Progenitor cell of endocrine pancreas (in vitro differentiated cells): Measurements from ENCODE around the gene GAB2. TPM values are rescaled to one million over a fixed set of nuclear protein-coding genes. Genes with fewer than 3 reads are reported as not detected.

Experiments
- DNase-seq: peaks from one replicate; pipeline ENCODE4 v3.0.0; 2021; ENCODE audit warnings: low spot score; ENCODE audit not compliant: unreplicated experiment
- H3K27ac Mint-ChIP-seq: 2 replicates; pipeline ENCODE4 v1.8.0; 2021; ENCODE audit warnings: mild to moderate bottlenecking, moderate library complexity, mixed read lengths
- H3K27me3 Mint-ChIP-seq: 2 replicates; pipeline ENCODE4 v1.8.0; 2021; ENCODE audit warnings: mixed read lengths
- H3K36me3 Mint-ChIP-seq: 2 replicates; pipeline ENCODE4 v1.8.0; 2022; ENCODE audit warnings: mixed read lengths; ENCODE audit not compliant: insufficient read depth
- H3K4me1 Mint-ChIP-seq: 2 replicates; pipeline ENCODE4 v1.8.0; 2021; ENCODE audit warnings: low read depth, mixed read lengths
- H3K4me3 Mint-ChIP-seq: 2 replicates; pipeline ENCODE4 v1.8.0; 2021; ENCODE audit warnings: low read depth, mild to moderate bottlenecking, moderate library complexity, mixed read lengths
- H3K9me3 Mint-ChIP-seq: 2 replicates; pipeline ENCODE4 v1.8.0; 2021; ENCODE audit warnings: low read depth, mixed read lengths
- total RNA-seq: library from RNA; stranded (reverse); gene quantifications from 2 replicates; pipeline ENCODE4 v1.2.1, GENCODE V29; 2021
- TF ChIP-seq, protein P1 (sequence below): fragments of 200-600 bp; sonication (generic); IDR thresholded peaks from one replicate; pipeline ENCODE4 v1.5.0; 2021; ENCODE audit warnings: antibody characterized with exemption, mild to moderate bottlenecking; ENCODE audit not compliant: unreplicated experiment

The GAB2 gene
- total RNA-seq, 1 donor from 2014 or later, result 37.6 TPM

DNA sequence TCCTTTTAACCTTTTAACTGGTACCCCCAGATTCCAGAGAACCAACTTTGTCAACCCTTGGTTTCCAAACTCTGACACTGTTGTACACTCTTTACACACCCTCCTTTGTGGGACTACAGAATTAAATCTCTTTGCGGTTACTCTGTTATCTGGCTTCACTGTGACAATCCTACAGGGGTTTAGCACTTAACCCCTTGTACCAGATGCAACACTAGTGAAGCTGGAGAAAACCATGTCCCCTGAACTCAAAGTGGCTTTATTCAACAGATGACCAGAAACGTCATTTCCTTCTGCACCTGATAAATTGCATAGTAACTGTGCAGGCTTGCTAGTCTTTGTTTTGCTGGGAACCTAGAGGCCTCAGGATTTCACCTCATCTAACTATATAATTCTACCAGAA, 5.6 kb upstream of the GAB2 start:
- Mint-ChIP-seq H3K9me3 (no peaks in the 10 kb centered on the region), H3K27ac (no peak overlapping the region), H3K36me3 (no peaks in the 10 kb centered on the region), H3K4me3 (no peak overlapping the region), H3K4me1 (peaks cover 31% of the 10 kb centered on the region), H3K27me3 (no peaks in the 10 kb centered on the region)
- TF ChIP-seq, protein P1, sequence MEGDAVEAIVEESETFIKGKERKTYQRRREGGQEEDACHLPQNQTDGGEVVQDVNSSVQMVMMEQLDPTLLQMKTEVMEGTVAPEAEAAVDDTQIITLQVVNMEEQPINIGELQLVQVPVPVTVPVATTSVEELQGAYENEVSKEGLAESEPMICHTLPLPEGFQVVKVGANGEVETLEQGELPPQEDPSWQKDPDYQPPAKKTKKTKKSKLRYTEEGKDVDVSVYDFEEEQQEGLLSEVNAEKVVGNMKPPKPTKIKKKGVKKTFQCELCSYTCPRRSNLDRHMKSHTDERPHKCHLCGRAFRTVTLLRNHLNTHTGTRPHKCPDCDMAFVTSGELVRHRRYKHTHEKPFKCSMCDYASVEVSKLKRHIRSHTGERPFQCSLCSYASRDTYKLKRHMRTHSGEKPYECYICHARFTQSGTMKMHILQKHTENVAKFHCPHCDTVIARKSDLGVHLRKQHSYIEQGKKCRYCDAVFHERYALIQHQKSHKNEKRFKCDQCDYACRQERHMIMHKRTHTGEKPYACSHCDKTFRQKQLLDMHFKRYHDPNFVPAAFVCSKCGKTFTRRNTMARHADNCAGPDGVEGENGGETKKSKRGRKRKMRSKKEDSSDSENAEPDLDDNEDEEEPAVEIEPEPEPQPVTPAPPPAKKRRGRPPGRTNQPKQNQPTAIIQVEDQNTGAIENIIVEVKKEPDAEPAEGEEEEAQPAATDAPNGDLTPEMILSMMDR, result no peak
- DNase-seq, result no peak

DNA sequence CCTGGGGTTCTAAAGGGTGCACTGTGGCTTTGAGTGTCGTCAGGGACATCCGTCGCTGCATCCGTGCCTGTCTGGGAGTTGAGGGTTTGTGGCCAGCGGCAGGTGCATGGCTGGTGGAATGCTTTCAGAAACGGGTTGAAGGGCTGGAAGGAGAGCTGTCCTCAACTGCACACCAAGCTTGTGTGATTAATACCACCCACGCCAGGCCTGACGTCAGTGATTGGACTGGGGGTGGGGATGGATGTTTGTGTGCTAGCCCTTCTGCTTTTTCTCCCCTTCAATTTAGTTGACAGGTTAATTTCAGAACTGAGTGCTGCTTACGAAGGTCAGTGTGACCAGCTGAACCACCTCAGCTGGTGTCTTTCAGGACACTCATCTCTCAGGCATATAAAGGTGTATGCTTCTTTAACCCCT, 3.2 kb upstream of the GAB2 start:
- DNase-seq, result no peak
- Mint-ChIP-seq H3K27ac (no peak overlapping the region), H3K4me1 (peaks cover 34% of the 10 kb centered on the region), H3K27me3 (no peaks in the 10 kb centered on the region), H3K9me3 (no peaks in the 10 kb centered on the region), H3K4me3 (no peak overlapping the region), H3K36me3 (no peaks in the 10 kb centered on the region)
- TF ChIP-seq, protein P1, result no peak

DNA sequence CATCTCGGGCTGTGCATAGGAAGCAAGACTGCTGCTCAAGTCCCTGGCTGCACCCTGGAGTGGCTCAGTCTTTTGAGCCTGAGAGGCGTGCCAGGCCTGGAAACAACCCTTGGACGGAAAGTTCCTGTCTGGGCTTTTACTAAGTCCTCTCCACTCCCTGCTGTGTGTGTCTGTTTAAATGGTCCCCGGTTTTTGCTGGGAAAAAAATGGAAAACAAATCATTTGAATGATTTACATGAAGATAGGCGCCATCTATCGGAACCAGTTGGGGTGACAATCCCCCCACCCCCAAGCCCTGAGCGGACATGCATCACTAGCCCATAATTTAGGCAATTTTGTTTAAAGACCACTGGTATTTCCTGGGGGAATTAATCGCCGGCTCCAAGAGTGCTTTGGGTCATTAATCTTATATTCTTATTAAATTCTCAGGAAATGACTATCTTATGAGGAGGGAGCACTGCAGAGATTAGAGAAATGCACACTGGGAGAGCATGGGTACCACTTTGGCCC, 2.7 kb upstream of the GAB2 start:
- no peaks in the 10 kb centered on the region for H3K27me3 Mint-ChIP-seq
- peaks cover 37% of the 10 kb centered on the region for H3K4me1 Mint-ChIP-seq
- no peak for DNase-seq
- H3K36me3 Mint-ChIP-seq, result no peaks in the 10 kb centered on the region
- no peaks in the 10 kb centered on the region for H3K9me3 Mint-ChIP-seq
- TF ChIP-seq, protein P1, result peak; percentile 53
- H3K4me3 Mint-ChIP-seq, result peak overlapping the region; percentile 30
- H3K27ac Mint-ChIP-seq, result peak overlapping the region; percentile 88

DNA sequence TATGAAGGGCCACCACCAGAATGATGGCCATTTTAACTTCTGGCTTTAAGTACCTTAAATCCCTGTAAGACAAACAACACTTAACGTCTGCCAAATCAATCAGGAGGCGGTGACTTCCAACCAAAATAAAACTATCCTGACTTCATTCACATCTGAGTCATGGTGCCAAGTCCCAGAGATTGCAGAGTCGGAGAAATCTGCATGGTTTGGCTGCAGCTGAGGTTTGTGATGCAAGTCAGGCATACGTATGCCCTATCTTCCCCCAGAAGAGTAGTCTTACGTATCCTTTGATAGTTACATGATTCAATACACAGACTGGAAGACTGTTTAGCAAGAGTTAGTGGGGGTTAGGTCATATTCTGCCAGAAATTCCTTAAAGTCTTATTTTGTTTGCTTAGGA, 1.7 kb upstream of the GAB2 start:
- Mint-ChIP-seq H3K9me3 (no peaks in the 10 kb centered on the region), H3K27ac (no peak overlapping the region), H3K36me3 (no peaks in the 10 kb centered on the region), H3K4me1 (peaks cover 36% of the 10 kb centered on the region), H3K27me3 (no peaks in the 10 kb centered on the region), H3K4me3 (peak overlapping the region; percentile 88)
- no peak for DNase-seq
- TF ChIP-seq, protein P1, result no peak

DNA sequence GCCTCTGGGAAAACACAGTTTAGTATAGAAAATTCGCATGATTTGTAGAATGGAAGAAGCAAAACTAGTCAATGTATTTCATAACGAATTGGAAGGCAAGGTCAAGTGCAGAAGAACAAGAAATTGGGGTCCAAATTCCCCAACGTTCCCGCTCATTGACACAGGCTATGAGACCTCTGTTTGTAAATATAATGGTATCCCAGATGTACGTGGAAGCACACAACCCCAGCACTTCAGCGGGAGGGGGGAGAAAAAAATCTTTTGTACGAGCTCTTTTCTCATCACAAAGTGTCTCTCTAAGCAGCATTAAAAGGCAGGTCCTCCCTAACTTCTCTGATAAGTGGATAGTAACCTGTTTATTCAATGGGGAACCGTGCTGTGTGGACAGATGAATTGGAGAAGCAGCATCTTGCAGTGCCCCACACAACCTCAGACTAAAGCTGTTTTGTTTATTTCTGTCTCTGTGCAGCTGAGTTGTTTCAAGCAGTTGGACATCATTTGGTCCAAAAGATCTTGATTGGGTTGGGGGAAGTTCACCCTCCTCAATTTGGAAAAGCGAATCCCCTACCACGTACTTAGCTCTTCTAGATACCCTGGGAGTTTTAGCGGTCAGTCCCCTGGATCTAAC, 1.1 kb upstream of the GAB2 start:
- Mint-ChIP-seq H3K4me1 (peaks cover 36% of the 10 kb centered on the region), H3K27me3 (no peaks in the 10 kb centered on the region), H3K9me3 (no peaks in the 10 kb centered on the region), H3K4me3 (peak overlapping the region; percentile 88), H3K36me3 (no peaks in the 10 kb centered on the region), H3K27ac (peak overlapping the region; percentile 98)
- TF ChIP-seq, protein P1, result no peak
- no peak for DNase-seq
